NCI-H187 treated with DMSO at 0.1 percent for 48 hours (cell line): Measurements from ENCODE around the gene GPR180.

Experiments used
- DNase-seq: peaks from one replicate; lab custom pipeline; 2025; lab: John Stamatoyannopoulos, UW

GPR180 gene

GRCh38 chr13:94656176-94656575, 54.5 kb downstream of the GPR180 start:
- DNase-seq = no peak

- no peak for DNase-seq
Measured at GRCh38 chr13:94656766-94657165, 55.1 kb downstream of the GPR180 start.

- DNase-seq = no peak
Measured at GRCh38 chr13:94657167-94657566, 55.5 kb downstream of the GPR180 start.

- no peak for DNase-seq
Measured at GRCh38 chr13:94658926-94659597, 57.4 kb downstream of the GPR180 start.

GRCh38 chr13:94659598-94659946, 57.9 kb downstream of the GPR180 start:
- no peak for DNase-seq

GRCh38 chr13:94660695-94661326, 59.2 kb downstream of the GPR180 start:
- no peak for DNase-seq

- no peak for DNase-seq
Measured at GRCh38 chr13:94661406-94661805, 59.7 kb downstream of the GPR180 start.

- no peak for DNase-seq
Measured at GRCh38 chr13:94662274-94662945, 60.8 kb downstream of the GPR180 start.

- no peak for DNase-seq
Measured at GRCh38 chr13:94664889-94665288, 63.2 kb downstream of the GPR180 start.

- DNase-seq = no peak
Measured at GRCh38 chr13:94666065-94666464, 64.4 kb downstream of the GPR180 start.

GRCh38 chr13:94667190-94667589, 65.5 kb downstream of the GPR180 start:
- no peak for DNase-seq

- no peak for DNase-seq
Measured at GRCh38 chr13:94672400-94672799, 70.7 kb downstream of the GPR180 start.

- no peak for DNase-seq
Measured at GRCh38 chr13:94673851-94674250, 72.2 kb downstream of the GPR180 start.

GRCh38 chr13:94674609-94675348, 73.1 kb downstream of the GPR180 start:
- peak; percentile 53 for DNase-seq

- DNase-seq = no peak
Measured at GRCh38 chr13:94677799-94678198, 76.1 kb downstream of the GPR180 start.

GRCh38 chr13:94678845-94679244, 77.2 kb downstream of the GPR180 start:
- no peak for DNase-seq

- DNase-seq = no peak
Measured at GRCh38 chr13:94679614-94680013, 78.0 kb downstream of the GPR180 start.

- no peak for DNase-seq
Measured at GRCh38 chr13:94682229-94682628, 80.6 kb downstream of the GPR180 start.

GRCh38 chr13:94683409-94683808, 81.8 kb downstream of the GPR180 start:
- DNase-seq = no peak
